ES-I3 (cell line): ENCODE measurements around the gene WFDC11.
"Not testable (repeated sequence)": the region's sequence is repeated elsewhere in the genome, so short reads cannot be mapped to it uniquely, and the experiment has no call there.

Experiments
- H3K36me3 ChIP-seq: 2 replicates; pipeline ENCODE4 v1.6.1; 2013; ENCODE audit warnings: mild to moderate bottlenecking, low read length, control low read depth, moderate library complexity; ENCODE audit not compliant: insufficient read depth
- H3K4me1 ChIP-seq: 2 replicates; pipeline ENCODE4 v1.6.1; 2013; ENCODE audit warnings: mild to moderate bottlenecking, control low read depth, low read length; ENCODE audit not compliant: insufficient read depth
- H3K9ac ChIP-seq: 2 replicates; pipeline ENCODE4 v1.6.1; 2013; ENCODE audit warnings: low read depth, mild to moderate bottlenecking, low read length, moderate library complexity
- H3K9me3 ChIP-seq: 2 replicates; pipeline ENCODE4 v1.6.1; 2013; ENCODE audit warnings: mild to moderate bottlenecking, low read length, moderate library complexity; ENCODE audit not compliant: control insufficient read depth, insufficient read depth

The WFDC11 gene

DNA sequence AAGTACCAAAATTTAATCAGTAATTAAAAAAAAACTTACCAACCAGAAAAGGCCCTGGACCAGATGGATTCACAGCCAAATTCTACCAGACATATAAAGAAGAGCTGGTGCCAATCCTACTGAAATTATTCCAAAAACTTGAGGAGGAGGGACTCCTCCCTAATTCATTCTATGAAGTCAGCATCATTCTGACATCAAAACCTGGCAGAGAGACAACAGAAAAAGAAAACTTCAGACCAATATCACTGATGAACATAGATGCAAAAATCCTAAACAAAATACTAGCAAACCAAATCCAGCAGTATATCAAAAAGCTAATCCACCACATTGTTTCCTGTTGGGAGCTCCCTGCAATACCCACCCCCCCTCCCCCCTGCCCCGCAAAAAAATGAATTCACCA is at the start of gene WFDC11:
Gene WFDC11, minus strand, starts transcription at position 101 of the 400 bp plus-strand sequence. CDS start 19,639 bp downstream, outside the sequence.
- H3K9ac ChIP-seq: no peak within 1 kb of the TSS
- no peaks in the 10 kb centered on the region for H3K9me3 ChIP-seq

DNA sequence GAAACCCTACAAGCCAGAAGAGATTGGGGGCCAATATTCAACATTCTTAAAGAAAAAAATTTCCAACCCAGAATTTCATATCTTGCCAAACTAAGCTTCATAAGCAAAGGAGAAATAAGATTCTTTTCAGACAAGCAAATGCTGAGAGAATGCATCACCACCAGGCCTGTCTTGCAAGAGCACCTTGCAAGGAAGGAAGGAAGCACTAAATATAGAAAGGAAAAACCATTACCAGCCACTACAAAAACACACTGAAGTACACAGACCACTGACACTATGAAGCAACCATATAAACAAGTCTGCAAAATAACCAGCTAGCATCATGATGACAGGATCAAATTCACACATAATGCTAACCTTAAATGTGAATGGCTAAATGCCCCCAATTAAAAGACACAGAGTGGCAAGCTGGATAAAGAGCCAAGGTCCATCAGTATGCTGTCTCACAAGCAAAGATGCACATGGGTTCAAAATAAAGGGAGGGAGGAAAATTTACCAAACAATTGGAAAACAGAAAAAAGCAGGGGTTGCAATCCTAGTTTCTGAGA is 46.2 kb upstream of the WFDC11 start:
- not testable (repeated sequence) for H3K9me3 ChIP-seq, H3K36me3 ChIP-seq, H3K4me1 ChIP-seq, H3K9ac ChIP-seq

More for the DNA sequence above, at the start of gene WFDC11:
- H3K4me1 ChIP-seq: no peaks in the 10 kb centered on the region
- H3K36me3 ChIP-seq: no peaks in the 10 kb centered on the region

GRCh38 chr20:45704969-45705637 is 35.1 kb upstream of the WFDC11 start, which contains the start of gene WFDC10B:
Gene WFDC10B (minus strand): TSS chr20:45705019. CDS start chr20:45685992, 19,027 bp downstream.
- H3K4me1 ChIP-seq: no peaks in the 10 kb centered on the region
- H3K9me3 ChIP-seq: peaks cover 6% of the 10 kb centered on the region; the same call in 1 of the 2 replicates
- H3K36me3 ChIP-seq: no peaks in the 10 kb centered on the region
- no peak within 1 kb of the TSS for H3K9ac ChIP-seq

GRCh38 chr20:45701873-45702272 is 31.8 kb upstream of the WFDC11 start, which contains the start of gene WFDC13:
Gene WFDC13 (plus strand): TSS chr20:45702038. CDS start chr20:45702124, 86 bp downstream.
- H3K9ac ChIP-seq: no peak within 1 kb of the TSS
- H3K9me3 ChIP-seq: no peaks in the 10 kb centered on the region; the same call in 1 of the 2 replicates
- H3K4me1 ChIP-seq: no peaks in the 10 kb centered on the region
- H3K36me3 ChIP-seq: no peaks in the 10 kb centered on the region

DNA sequence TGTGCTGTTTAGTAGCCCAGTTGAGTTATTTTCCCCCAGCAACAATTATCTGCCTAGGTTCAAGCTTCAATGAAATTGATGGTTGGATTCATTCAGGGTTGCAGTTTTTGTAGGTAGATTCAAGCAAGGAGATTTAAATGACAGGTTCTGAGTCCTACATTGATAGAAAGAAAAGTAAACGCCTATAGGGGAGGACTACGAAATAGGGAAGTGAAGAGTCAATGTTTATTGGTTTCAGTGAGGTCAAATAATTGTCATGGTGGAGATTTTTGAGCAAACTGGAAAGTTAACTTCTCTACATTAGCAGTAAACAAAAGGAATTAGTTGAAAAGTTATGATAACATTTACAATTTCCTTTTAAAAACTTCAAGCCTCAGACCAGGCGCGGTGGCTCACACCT is 31.1 kb upstream of the WFDC11 start:
- no peak overlapping the region for H3K9ac ChIP-seq
- H3K9me3 ChIP-seq: no peaks in the 10 kb centered on the region; the same call in 1 of the 2 replicates
- H3K4me1 ChIP-seq: no peaks in the 10 kb centered on the region
- H3K36me3 ChIP-seq: no peaks in the 10 kb centered on the region

- H3K9me3 ChIP-seq: peaks cover 6% of the 10 kb centered on the region
- no peaks in the 10 kb centered on the region for H3K4me1 ChIP-seq
- H3K36me3 ChIP-seq: no peaks in the 10 kb centered on the region
- no peak overlapping the region for H3K9ac ChIP-seq
These were observed 25.5 kb upstream of the WFDC11 start for GRCh38 chr20:45695496-45695895.

DNA sequence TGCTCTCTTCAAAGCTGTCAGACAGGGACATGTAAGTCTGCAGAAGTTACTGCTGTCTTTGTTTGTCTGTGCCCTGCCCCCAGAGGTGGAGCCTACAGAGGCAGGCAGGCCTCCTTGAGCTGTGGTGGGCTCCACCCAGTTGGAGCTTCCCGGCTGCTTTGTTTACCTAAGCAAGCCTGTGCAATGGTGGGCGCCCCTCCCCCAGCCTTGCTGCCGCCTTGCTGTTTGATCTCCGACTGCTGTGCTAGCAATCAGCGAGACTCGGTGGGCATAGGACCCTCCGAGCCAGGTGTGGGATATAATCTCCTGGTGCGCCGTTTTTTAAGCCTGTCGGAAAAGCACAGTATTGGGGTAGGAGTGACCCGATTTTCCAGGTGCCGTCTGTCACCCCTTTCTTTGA is 23.3 kb upstream of the WFDC11 start:
- not testable (repeated sequence) for H3K9me3 ChIP-seq, H3K36me3 ChIP-seq, H3K9ac ChIP-seq, H3K4me1 ChIP-seq

DNA sequence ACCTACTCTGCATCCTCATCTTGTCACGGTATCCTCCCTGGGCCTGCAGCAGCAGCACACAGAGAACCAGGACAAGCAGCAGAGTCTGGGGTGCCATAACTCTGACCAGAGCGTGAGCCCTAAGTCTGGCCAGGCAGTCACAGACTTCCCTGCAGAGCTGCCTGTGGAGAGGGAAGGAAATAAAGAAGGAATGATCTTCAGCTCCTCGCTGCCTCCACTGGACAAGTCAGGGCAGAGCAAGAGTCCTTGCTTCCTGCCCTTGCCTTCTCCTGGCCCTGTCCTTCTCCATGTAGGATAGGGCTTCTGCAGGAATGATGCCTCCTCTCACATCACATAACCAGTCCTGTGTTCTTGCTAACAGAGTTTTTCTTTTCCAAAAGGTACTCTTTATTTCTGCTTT is 15.9 kb upstream of the WFDC11 start:
- H3K9ac ChIP-seq: no peak overlapping the region
- no peaks in the 10 kb centered on the region for H3K4me1 ChIP-seq
- H3K9me3 ChIP-seq: no peaks in the 10 kb centered on the region; the same call in 1 of the 2 replicates
- no peaks in the 10 kb centered on the region for H3K36me3 ChIP-seq

DNA sequence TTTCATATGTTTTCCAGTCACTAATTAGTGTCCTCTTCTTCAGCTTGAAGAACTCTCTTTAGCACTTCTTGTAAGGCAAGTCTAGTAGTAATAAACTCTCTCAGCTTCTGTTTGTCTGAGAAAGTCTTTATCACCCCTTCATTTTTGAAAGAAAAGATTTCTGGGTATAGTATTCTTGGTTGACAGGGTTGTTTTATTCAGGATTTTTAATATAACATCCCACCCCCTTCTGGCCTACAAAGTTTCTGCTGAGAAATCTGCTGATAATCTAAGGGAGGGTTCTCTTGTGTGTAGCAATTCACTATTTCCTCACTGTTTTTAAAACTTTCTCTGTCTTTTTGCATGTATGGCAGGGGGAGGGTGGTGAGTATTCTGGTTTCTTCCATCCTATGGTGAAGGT is 9.6 kb upstream of the WFDC11 start:
- Histone ChIP-seq H3K9me3 (peaks cover 10% of the 10 kb centered on the region; the same call in 1 of the 2 replicates), H3K9ac (no peak overlapping the region), H3K4me1 (no peaks in the 10 kb centered on the region), H3K36me3 (no peaks in the 10 kb centered on the region; the same call in 1 of the 2 replicates)

- Histone ChIP-seq H3K9ac (no peak overlapping the region), H3K4me1 (no peaks in the 10 kb centered on the region), H3K36me3 (no peaks in the 10 kb centered on the region), H3K9me3 (0 out of 2 replicates have a peak, but pooled peaks cover 3% of the 10 kb centered on the region)
These were observed 2.7 kb upstream of the WFDC11 start for GRCh38 chr20:45672765-45673164.

GRCh38 chr20:45657038-45657437 is 13.0 kb downstream of the WFDC11 start:
- not testable (repeated sequence) for H3K9ac ChIP-seq, H3K4me1 ChIP-seq, H3K36me3 ChIP-seq, H3K9me3 ChIP-seq

- not testable (repeated sequence) for H3K4me1 ChIP-seq, H3K9ac ChIP-seq, H3K9me3 ChIP-seq
These were observed 18.3 kb downstream of the WFDC11 start for GRCh38 chr20:45651726-45652125.

DNA sequence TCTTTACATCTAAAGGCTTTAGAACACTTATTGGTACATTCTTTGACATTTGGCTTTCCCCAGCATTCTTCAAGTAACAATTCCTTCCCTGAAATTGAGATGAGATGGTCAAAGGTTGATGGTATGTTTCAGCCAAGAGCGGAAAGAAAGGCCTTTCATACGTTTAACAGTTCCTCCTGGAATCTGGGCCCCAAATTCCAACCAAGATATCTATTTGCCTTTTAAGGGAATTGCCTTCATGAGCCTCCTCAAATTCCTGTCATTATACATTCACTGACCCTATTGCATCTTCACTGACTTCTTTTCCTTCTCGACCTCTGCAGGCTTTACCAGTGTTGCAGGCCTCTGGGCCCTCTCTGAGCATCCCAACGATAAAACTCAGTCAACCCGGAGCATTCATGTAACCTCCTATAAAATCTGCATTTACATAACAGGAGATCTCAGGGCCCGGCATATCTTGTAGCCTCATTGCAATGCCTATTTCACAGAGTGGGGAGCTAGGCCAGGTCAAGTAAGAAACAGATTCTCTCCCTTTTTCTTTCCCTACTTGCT is 20.7 kb downstream of the WFDC11 start:
- no peaks in the 10 kb centered on the region for H3K4me1 ChIP-seq
- H3K9me3 ChIP-seq: peaks cover 3% of the 10 kb centered on the region; the same call in 1 of the 2 replicates
- H3K36me3 ChIP-seq: no peaks in the 10 kb centered on the region
- no peak overlapping the region for H3K9ac ChIP-seq

More at GRCh38 chr20:45651726-45652125, 18.3 kb downstream of the WFDC11 start:
- H3K36me3 ChIP-seq: not testable (repeated sequence)

GRCh38 chr20:45647441-45648050 is 22.5 kb downstream of the WFDC11 start:
- H3K9ac ChIP-seq: no peak overlapping the region
- peaks cover 3% of the 10 kb centered on the region; the same call in 1 of the 2 replicates for H3K9me3 ChIP-seq
- no peaks in the 10 kb centered on the region for H3K36me3 ChIP-seq
- no peaks in the 10 kb centered on the region for H3K4me1 ChIP-seq
